ENCODE results near the gene WASL. TPM values are rescaled to one million over a fixed set of nuclear protein-coding genes. Genes with fewer than 3 reads are reported as not detected.

Gene WASL
- total RNA-seq, 1 experiment from 2014 or later = 39.3 TPM

DNA sequence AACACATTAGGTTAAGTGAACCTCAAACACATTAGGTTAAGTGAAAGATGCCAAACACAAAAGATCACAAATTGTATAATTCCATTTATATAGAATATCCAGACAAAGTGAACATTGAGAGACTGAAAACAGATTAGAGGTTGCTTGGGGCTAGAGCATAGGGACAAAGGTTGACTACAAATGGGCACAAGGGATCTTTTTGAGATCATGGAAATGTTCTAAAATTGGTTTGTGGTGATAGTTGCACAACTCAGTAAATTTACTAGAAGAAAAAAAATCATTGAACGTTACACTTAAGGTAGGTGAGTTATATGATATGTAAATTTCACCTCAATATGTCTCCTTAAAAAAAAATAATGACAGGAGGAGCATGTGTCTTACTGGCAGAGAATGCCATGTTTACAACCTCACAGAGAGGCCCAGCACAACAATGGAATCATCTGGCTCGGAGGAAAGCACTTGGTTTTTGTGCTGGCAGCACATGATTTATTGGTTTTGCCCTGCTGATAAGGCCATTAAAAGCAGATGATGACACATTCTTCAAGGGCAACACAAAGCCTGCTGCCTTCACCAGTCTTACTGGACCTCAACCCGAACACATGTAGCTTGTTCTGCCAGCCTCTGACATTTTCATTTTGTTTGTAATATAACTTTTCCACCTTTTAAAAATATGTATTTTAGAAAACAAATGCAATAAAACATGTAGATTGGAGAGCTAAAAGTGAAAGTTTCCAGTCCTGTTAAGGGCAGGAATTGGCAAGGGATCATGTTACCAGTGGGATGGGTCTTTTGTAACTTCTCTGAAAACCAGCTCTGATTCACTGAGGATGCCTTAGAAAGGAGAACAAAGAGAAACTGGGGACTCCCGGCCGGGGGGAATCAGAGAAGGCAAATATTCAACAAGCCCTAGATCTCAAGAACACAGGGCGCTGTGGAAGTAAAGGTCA is 105.0 kb downstream of the WASL start:
- no peaks in the 10 kb centered on the region for H3K23me2 ChIP-seq (ENCODE audit: insufficient read length, low read depth, low read length, poor library complexity, severe bottlenecking)
- H3K9ac ChIP-seq (ENCODE audit: extremely low read depth, insufficient read length, low read length) = no peak overlapping the region
- no peak overlapping the region for H2BK15ac ChIP-seq (ENCODE audit: low read depth, low read length)
- H3K79me1 ChIP-seq (ENCODE audit: insufficient read depth, low read depth, low read length, poor library complexity, severe bottlenecking) = no peaks in the 10 kb centered on the region
- H3K56ac ChIP-seq (ENCODE audit: insufficient read length, low read depth, low read length) = no peak overlapping the region
- no peak overlapping the region for H3K23ac ChIP-seq (ENCODE audit: insufficient read length, low read depth, low read length)
- H2BK5ac ChIP-seq (ENCODE audit: insufficient read length, low read length) = no peak overlapping the region
- no CpG with 5 or more reads among the region's 6 CpGs for WGBS (ENCODE audit: extremely low coverage, insufficient read length, low lambda C conversion rate)
- peak; percentile 74 for DNase-seq
- H3K27me3 Mint-ChIP-seq (ENCODE audit: low read depth) = no peaks in the 10 kb centered on the region
- no peaks in the 10 kb centered on the region; a peak in 1 of 7 replicates for H3K36me3 Mint-ChIP-seq (ENCODE audit: insufficient read depth in 1 of 3, low read depth in 3 of 3)
- H3K4ac ChIP-seq (ENCODE audit: low read depth, low read length) = no peak overlapping the region
- peak overlapping the region; percentile 22 for H3K4me2 ChIP-seq (ENCODE audit: insufficient read depth, insufficient read length, low read length)
- peak overlapping the region; percentile 37 for H3K27ac ChIP-seq (ENCODE audit: insufficient read length, low read depth, low read length)
- H2BK120ac ChIP-seq (ENCODE audit: low read depth, low read length, poor library complexity, severe bottlenecking) = no peak overlapping the region
- H4K8ac ChIP-seq (replicated peaks; ENCODE audit: insufficient read length, low read depth, low read length) = no peak overlapping the region
- H2BK12ac ChIP-seq (ENCODE audit: insufficient read length, low read depth, low read length) = no peak overlapping the region
- H2AK5ac ChIP-seq (ENCODE audit: insufficient read length, low read length) = no peak overlapping the region
- H3K79me2 ChIP-seq (ENCODE audit: insufficient read depth, low read length) = no peaks in the 10 kb centered on the region
- H3T11ph ChIP-seq (ENCODE audit: low read length) = peak overlapping the region; percentile 0
- H3K9me3 ChIP-seq (ENCODE audit: control insufficient read depth, low read depth, low read length) = no peaks in the 10 kb centered on the region
- H4K5ac ChIP-seq (ENCODE audit: insufficient read length, low read depth, low read length) = no peak overlapping the region
- H2AFZ ChIP-seq (ENCODE audit: low read length) = peak overlapping the region; percentile 40
- H2BK20ac ChIP-seq (ENCODE audit: low read depth, low read length, poor library complexity, severe bottlenecking) = no peak overlapping the region
- H3K4me3 Mint-ChIP-seq = peak overlapping the region; percentile 37 to 42; a peak in 3 of 5 replicates
- TF ChIP-seq, protein P1, sequence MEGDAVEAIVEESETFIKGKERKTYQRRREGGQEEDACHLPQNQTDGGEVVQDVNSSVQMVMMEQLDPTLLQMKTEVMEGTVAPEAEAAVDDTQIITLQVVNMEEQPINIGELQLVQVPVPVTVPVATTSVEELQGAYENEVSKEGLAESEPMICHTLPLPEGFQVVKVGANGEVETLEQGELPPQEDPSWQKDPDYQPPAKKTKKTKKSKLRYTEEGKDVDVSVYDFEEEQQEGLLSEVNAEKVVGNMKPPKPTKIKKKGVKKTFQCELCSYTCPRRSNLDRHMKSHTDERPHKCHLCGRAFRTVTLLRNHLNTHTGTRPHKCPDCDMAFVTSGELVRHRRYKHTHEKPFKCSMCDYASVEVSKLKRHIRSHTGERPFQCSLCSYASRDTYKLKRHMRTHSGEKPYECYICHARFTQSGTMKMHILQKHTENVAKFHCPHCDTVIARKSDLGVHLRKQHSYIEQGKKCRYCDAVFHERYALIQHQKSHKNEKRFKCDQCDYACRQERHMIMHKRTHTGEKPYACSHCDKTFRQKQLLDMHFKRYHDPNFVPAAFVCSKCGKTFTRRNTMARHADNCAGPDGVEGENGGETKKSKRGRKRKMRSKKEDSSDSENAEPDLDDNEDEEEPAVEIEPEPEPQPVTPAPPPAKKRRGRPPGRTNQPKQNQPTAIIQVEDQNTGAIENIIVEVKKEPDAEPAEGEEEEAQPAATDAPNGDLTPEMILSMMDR (conservative IDR thresholded peaks at IDR 0.05) = no peak
- H3K27ac Mint-ChIP-seq = peak overlapping the region; percentile 21 to 86 (median 84); a peak in 6 of 7 replicates
- peak overlapping the region; percentile 43 for H3K18ac ChIP-seq (ENCODE audit: insufficient read length, low read depth, low read length)
- no peak overlapping the region for H4K91ac ChIP-seq (ENCODE audit: insufficient read length, low read depth, low read length)
- no peaks in the 10 kb centered on the region; a peak in 2 of 5 replicates for H3K9me3 Mint-ChIP-seq
- peak overlapping the region; percentile 81; the same call in 1 of the 2 replicates for H3K14ac ChIP-seq (ENCODE audit: insufficient read depth, low read length)
- H3K4me1 Mint-ChIP-seq = peaks cover 44 to 45% of the 10 kb centered on the region in 2 experiments
- no peaks in the 10 kb centered on the region for H4K20me1 ChIP-seq (ENCODE audit: control insufficient read depth, insufficient read depth, insufficient read length)
- peaks cover 8% of the 10 kb centered on the region; the same call in 1 of the 2 replicates for H3K4me1 ChIP-seq (ENCODE audit: insufficient read depth, low read length)
- no peaks in the 10 kb centered on the region for H3K27me3 ChIP-seq (ENCODE audit: insufficient read depth, low read length)
